SK-N-SH treated with all-trans-retinoic acid at 6 μM for 48 hours (cell line): ENCODE data around the gene DMRTC2.

Experiments
- ATAC-seq: fragments of 200-7000 bp; cut with Tn5 transposase; 3 replicates; pipeline ENCODE4 v1.9.1; 2020; ENCODE audit warnings: mild to moderate bottlenecking, moderate library complexity
- ARNTL ChIP-seq: fragments of 450-650 bp; formaldehyde crosslinking; IDR thresholded peaks from 2 replicates; pipeline ENCODE4 v1.5.0; 2020; ENCODE audit warnings: low read depth, mild to moderate bottlenecking, moderate library complexity, borderline replicate concordance
- BACH2 ChIP-seq: fragments of 250-450 bp; sonication (Bioruptor Pico); IDR thresholded peaks from 2 replicates; pipeline ENCODE4 v1.9.0; 2021; ENCODE audit warnings: mild to moderate bottlenecking, borderline replicate concordance
- CREB5 ChIP-seq: fragments of 250-450 bp; sonication (Bioruptor Pico); IDR thresholded peaks from 2 replicates; pipeline ENCODE4 v1.5.1; 2020; ENCODE audit warnings: low read depth, mild to moderate bottlenecking, moderate library complexity
- CSDC2 ChIP-seq: fragments of 250-450 bp; sonication (Bioruptor Pico); IDR thresholded peaks from 2 replicates; pipeline ENCODE4 v1.5.0; 2020; ENCODE audit warnings: mild to moderate bottlenecking, moderate library complexity
- CSRNP3 ChIP-seq: fragments of 250-450 bp; sonication (Bioruptor Pico); IDR thresholded peaks from 2 replicates; pipeline ENCODE4 v1.5.1; 2021; ENCODE audit warnings: mild to moderate bottlenecking, moderate library complexity
- ESRRG ChIP-seq: fragments of 250-450 bp; sonication (Bioruptor Pico); IDR thresholded peaks from 2 replicates; pipeline ENCODE4 v1.6.1; 2021; ENCODE audit warnings: mild to moderate bottlenecking
- GLIS3 ChIP-seq: fragments of 250-450 bp; sonication (Bioruptor Pico); IDR thresholded peaks from 2 replicates; pipeline ENCODE4 v1.5.0; 2020; ENCODE audit warnings: mild to moderate bottlenecking, moderate library complexity
- ISL1 ChIP-seq: fragments of 250-450 bp; sonication (Bioruptor Pico); IDR thresholded peaks from 2 replicates; pipeline ENCODE4 v2.1.2; 2022; ENCODE audit warnings: mild to moderate bottlenecking, moderate library complexity
- OSR1 ChIP-seq: fragments of 250-450 bp; sonication (Bioruptor Pico); IDR thresholded peaks from 2 replicates; pipeline ENCODE4 v1.8.0; 2022; ENCODE audit warnings: moderate library complexity, mild to moderate bottlenecking, inconsistent platforms
- PATZ1 ChIP-seq: fragments of 250-450 bp; sonication (Bioruptor Pico); IDR thresholded peaks from 2 replicates; pipeline ENCODE4 v1.8.0; 2020; ENCODE audit warnings: mild to moderate bottlenecking, moderate library complexity, borderline replicate concordance
- POU6F1 ChIP-seq: fragments of 250-450 bp; sonication (Bioruptor Pico); IDR thresholded peaks from 2 replicates; pipeline ENCODE4 v1.8.0; 2021; ENCODE audit warnings: low read depth, mild to moderate bottlenecking, moderate library complexity, borderline replicate concordance
- RARB ChIP-seq: fragments of 250-450 bp; sonication (Bioruptor Pico); IDR thresholded peaks from 2 replicates; pipeline ENCODE4 v1.8.0; 2021; ENCODE audit warnings: mild to moderate bottlenecking, moderate library complexity
- SNAI2 ChIP-seq: fragments of 250-450 bp; sonication (Bioruptor Pico); IDR thresholded peaks from 2 replicates; pipeline ENCODE4 v1.5.0; 2020; ENCODE audit warnings: mild to moderate bottlenecking, moderate library complexity
- TCF4 ChIP-seq: fragments of 250-450 bp; sonication (Bioruptor Pico); IDR thresholded peaks from 2 replicates; pipeline ENCODE4 v1.8.0; 2021; ENCODE audit warnings: mild to moderate bottlenecking, moderate library complexity, borderline replicate concordance
- TSHZ2 ChIP-seq: fragments of 250-450 bp; sonication (Bioruptor Pico); IDR thresholded peaks from 2 replicates; pipeline ENCODE4 v1.5.0; 2020; ENCODE audit warnings: mild to moderate bottlenecking, moderate library complexity
- ZC3H10 ChIP-seq: fragments of 250-450 bp; sonication (Bioruptor Pico); IDR thresholded peaks from 2 replicates; pipeline ENCODE4 v1.5.1; 2021; ENCODE audit warnings: mild to moderate bottlenecking, moderate library complexity
- ZFP3 ChIP-seq: fragments of 250-450 bp; sonication (Bioruptor Pico); IDR thresholded peaks from 2 replicates; pipeline ENCODE4 v1.5.0; 2020; ENCODE audit warnings: mild to moderate bottlenecking, moderate library complexity
- ZFP30 ChIP-seq: fragments of 450-650 bp; formaldehyde crosslinking; IDR thresholded peaks from 2 replicates; pipeline ENCODE4 v1.5.0; 2022; ENCODE audit warnings: mild to moderate bottlenecking, moderate library complexity
- ZNF565 ChIP-seq: fragments of 450-650 bp; formaldehyde crosslinking; conservative IDR thresholded peaks from 2 replicates; pipeline ENCODE4 v1.5.0; 2020; ENCODE audit warnings: low read depth, mild to moderate bottlenecking, moderate library complexity
- ZNF70 ChIP-seq: fragments of 450-650 bp; formaldehyde crosslinking; IDR thresholded peaks from 2 replicates; pipeline ENCODE4 v1.5.0; 2020; ENCODE audit warnings: mild to moderate bottlenecking, moderate library complexity
- ZNF8 ChIP-seq: fragments of 450-650 bp; formaldehyde crosslinking; IDR thresholded peaks from 2 replicates; pipeline ENCODE4 v1.5.0; 2020; ENCODE audit warnings: mild to moderate bottlenecking, moderate library complexity

DMRTC2 gene

GRCh38 chr19:41864374-41864773 is 19.5 kb downstream of the DMRTC2 start (continued):
- TF ChIP-seq GLIS3 (CRISPR knock-in tag) = no peak
- TF ChIP-seq ZNF565 (CRISPR knock-in tag) = no peak
- TF ChIP-seq ZNF8 = no peak

GRCh38 chr19:41866284-41866683 is 21.4 kb downstream of the DMRTC2 start:
- no peak for ATAC-seq
- no peak for TF ChIP-seq ZNF8
- no peak for TF ChIP-seq SNAI2
- TF ChIP-seq RARB = no peak
- no peak for TF ChIP-seq ARNTL (CRISPR knock-in tag)
- no peak for TF ChIP-seq BACH2 (CRISPR knock-in tag)
- TF ChIP-seq ESRRG (CRISPR knock-in tag) = no peak
- TF ChIP-seq ZFP30 (CRISPR knock-in tag) = no peak
- TF ChIP-seq CSDC2 = no peak
- no peak for TF ChIP-seq ISL1
- no peak for TF ChIP-seq GLIS3 (CRISPR knock-in tag)

GRCh38 chr19:41868120-41868988 is 23.5 kb downstream of the DMRTC2 start:
- ATAC-seq = no peak
- TF ChIP-seq TSHZ2 (CRISPR knock-in tag) (no peak), ZNF565 (CRISPR knock-in tag) (no peak), CSDC2 (no peak), ZNF70 (CRISPR knock-in tag) (no peak), ZNF8 (no peak), RARB (no peak), ARNTL (CRISPR knock-in tag) (no peak), OSR1 (no peak), ZFP3 (CRISPR knock-in tag) (no peak), PATZ1 (no peak), GLIS3 (CRISPR knock-in tag) (no peak)

- ATAC-seq = no peak
- no peak for TF ChIP-seq CSRNP3 (CRISPR knock-in tag)
- no peak for TF ChIP-seq ISL1
- TF ChIP-seq CSDC2 = no peak
- TF ChIP-seq ARNTL (CRISPR knock-in tag) = no peak
- no peak for TF ChIP-seq ZNF70 (CRISPR knock-in tag)
- TF ChIP-seq POU6F1 (CRISPR knock-in tag) = no peak
- no peak for TF ChIP-seq ZNF565 (CRISPR knock-in tag)
- TF ChIP-seq PATZ1 = no peak
- no peak for TF ChIP-seq ZC3H10 (CRISPR knock-in tag)
- TF ChIP-seq SNAI2 = no peak
- no peak for TF ChIP-seq TCF4
- TF ChIP-seq ZFP3 (CRISPR knock-in tag) = no peak
- no peak for TF ChIP-seq TSHZ2 (CRISPR knock-in tag)
- no peak for TF ChIP-seq ZNF8
- no peak for TF ChIP-seq BACH2 (CRISPR knock-in tag)
- no peak for TF ChIP-seq CREB5 (CRISPR knock-in tag)
These were observed 24.1 kb downstream of the DMRTC2 start for GRCh38 chr19:41868989-41869300.
